ENCODE measurements around the gene CDH18.

DNA sequence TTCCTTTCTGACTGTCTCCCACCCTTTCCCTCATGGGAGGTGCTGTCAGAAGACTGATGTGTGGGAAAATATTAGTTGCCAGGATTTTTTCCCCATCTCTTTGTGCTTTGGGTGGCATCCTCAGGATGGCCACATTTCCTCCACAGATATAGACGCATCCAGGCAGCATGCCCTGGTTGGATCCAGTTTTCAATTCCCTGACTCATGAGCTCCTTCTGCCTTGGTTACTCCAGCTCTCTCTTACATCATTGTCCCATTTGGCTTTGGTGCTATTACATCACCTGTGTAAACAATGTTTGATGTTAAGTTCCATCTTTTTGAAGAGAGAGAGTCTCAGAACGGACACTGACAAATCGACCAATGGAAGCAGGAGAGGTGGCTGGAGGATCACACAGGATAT is 302.5 kb downstream of the CDH18 start:
- no peak for TF ChIP-seq POLR2A (IDR thresholded peaks at IDR 0.05)
- TF ChIP-seq, protein P1, sequence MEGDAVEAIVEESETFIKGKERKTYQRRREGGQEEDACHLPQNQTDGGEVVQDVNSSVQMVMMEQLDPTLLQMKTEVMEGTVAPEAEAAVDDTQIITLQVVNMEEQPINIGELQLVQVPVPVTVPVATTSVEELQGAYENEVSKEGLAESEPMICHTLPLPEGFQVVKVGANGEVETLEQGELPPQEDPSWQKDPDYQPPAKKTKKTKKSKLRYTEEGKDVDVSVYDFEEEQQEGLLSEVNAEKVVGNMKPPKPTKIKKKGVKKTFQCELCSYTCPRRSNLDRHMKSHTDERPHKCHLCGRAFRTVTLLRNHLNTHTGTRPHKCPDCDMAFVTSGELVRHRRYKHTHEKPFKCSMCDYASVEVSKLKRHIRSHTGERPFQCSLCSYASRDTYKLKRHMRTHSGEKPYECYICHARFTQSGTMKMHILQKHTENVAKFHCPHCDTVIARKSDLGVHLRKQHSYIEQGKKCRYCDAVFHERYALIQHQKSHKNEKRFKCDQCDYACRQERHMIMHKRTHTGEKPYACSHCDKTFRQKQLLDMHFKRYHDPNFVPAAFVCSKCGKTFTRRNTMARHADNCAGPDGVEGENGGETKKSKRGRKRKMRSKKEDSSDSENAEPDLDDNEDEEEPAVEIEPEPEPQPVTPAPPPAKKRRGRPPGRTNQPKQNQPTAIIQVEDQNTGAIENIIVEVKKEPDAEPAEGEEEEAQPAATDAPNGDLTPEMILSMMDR (IDR thresholded peaks at IDR 0.05) = no peak
